ENCODE results near the gene SLC25A29.
A peak's percentile ranks its signal among the peaks of the same experiment; 100 is the strongest.
"Not testable (repeated sequence)": the region's sequence is repeated elsewhere in the genome, so short reads cannot be mapped to it uniquely, and the experiment has no call there.

Gene SLC25A29

GRCh38 chr14:100309028-100309737 lies 2.9 kb upstream of the SLC25A29 start:
- no peak for DNase-seq

DNA sequence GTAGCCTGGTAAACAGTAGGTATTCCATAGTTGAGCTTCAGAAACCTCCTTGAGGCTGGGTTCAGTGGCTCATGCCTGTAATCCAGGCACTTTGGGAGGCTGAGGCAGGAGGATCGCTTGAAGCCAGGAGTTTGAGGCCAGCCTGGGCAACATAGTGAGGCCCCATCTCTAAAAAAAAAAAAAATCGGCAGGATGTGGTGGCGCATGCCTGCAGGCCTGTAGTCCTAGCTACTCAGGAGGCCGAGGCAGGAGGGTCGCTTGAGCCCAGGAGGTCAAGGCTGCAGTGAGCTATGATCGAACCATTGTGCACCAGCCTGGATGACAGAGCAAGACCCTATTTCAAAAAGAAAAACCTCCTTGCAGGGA lies 2.2 kb upstream of the SLC25A29 start:
- DNase-seq: not testable (repeated sequence)

DNA sequence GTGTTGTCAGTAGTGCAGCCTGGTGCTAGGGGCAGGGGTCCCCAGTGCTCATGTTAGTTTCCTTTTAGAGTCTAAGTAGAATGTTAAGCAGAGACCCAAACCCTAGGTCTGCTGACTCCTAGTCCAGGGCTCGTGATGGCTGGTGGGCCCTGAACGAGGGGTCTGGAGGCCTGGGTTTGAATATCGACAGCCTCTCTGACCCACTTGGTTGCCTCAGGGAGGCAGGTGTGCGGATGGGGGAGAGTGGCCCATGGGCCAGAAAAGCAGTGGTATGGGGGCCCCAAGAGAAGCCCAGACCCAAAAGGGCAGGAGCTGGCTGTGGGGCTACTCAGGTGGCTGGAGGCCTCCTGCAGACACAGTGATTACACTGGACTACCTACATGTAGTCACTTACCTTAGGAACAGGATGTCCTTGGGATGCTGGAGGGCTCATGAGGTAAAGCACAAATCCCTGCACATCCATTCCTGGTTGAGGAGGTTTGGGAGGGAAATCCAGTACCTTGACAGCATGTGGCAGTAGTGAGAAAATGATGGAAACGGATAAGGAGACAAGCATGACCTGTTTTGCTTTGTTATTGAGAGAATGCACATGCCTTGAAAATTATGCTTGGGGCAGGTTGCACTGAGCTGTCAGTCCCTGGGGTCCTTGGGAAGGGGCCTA lies 1.7 kb upstream of the SLC25A29 start:
- DNase-seq: no peak

- DNase-seq: no peak
Measured at GRCh38 chr14:100306998-100307765, 938 bp upstream of the SLC25A29 start.

GRCh38 chr14:100305324-100306100 lies 732 bp downstream of the SLC25A29 start:
- peak; percentile 81 for DNase-seq

GRCh38 chr14:100304825-100305323 lies 1.4 kb downstream of the SLC25A29 start:
- peak; percentile 63 for DNase-seq

GRCh38 chr14:100303925-100304324 lies 2.3 kb downstream of the SLC25A29 start:
- no peak for DNase-seq

DNA sequence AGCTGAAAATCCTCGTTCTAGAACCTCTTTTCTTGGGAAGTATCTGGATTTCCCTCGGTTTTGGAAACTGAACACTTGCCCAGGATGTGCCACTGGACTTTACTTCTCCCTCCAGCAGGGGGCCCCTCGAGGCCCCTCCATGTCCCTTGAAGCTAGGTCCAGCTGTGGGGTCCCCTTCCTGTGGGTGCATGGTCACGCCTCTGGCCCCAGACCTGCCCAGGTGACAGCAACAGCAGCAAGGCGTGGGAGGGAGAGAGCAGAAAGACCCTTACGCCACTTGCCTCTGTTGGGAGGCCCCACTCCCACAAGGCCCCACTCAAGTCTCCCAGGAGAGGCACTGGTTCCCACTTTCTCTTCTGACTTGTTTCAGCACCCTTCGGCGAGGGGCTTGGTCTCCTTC lies 3.1 kb downstream of the SLC25A29 start:
- DNase-seq: no peak

GRCh38 chr14:100302616-100303015 lies 3.6 kb downstream of the SLC25A29 start:
- no peak for DNase-seq

GRCh38 chr14:100299238-100299560 lies 7.0 kb downstream of the SLC25A29 start:
- DNase-seq: no peak

- no peak for DNase-seq
Measured at GRCh38 chr14:100298551-100299237, 7.5 kb downstream of the SLC25A29 start.

- no peak for DNase-seq
Measured at GRCh38 chr14:100297320-100298300, 8.6 kb downstream of the SLC25A29 start.

GRCh38 chr14:100296729-100297128 lies 9.5 kb downstream of the SLC25A29 start:
- DNase-seq: not testable (repeated sequence)

DNA sequence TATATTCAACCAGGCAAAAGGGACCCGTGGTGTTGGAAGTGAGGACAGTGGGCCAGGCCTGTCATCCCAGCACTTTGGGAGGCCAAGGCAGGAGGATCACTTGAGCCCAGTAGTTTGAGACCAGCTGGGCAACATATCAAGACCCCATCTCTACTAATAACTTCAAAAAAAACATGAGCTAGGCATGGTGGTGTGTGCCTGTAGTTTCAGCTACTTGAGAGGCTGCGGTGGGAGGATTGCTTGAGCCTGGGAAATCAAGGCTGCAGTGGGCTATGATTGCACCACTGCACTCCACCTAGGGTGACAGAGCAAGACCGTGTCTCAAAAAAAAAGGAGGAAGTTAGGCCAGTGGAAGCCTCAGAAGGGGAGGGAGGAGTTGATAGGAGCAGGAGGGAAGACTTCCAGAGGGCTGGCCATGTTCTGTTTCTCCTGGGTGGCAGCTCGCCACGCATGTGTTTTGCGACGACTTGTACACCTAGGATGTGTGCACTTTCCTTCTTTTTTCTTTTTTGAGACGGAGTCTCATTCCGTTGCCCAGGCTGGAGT lies 10.1 kb downstream of the SLC25A29 start:
- no peak for DNase-seq

GRCh38 chr14:100295376-100296105 lies 10.7 kb downstream of the SLC25A29 start:
- DNase-seq: no peak

DNA sequence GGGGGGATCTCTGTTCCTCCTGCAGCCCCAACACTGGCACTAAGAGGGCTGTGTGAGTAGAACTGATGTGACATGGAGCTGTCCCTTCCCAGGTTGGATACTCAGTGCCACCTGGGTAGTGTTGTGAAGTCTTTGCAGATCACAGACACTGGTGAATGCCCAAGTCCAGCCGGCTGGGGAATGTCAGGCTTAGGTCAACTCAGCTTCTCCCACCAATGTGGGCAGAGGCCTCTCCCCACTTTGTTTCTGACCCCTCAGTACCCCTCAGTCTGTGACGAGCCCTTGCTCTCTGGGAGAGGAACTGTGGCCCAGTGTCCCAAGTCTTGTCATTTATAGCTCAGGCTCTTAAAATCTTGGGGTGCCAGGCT lies 11.3 kb downstream of the SLC25A29 start:
- no peak for DNase-seq

- no peak for DNase-seq
Measured at GRCh38 chr14:100294213-100294962, 11.9 kb downstream of the SLC25A29 start.

DNA sequence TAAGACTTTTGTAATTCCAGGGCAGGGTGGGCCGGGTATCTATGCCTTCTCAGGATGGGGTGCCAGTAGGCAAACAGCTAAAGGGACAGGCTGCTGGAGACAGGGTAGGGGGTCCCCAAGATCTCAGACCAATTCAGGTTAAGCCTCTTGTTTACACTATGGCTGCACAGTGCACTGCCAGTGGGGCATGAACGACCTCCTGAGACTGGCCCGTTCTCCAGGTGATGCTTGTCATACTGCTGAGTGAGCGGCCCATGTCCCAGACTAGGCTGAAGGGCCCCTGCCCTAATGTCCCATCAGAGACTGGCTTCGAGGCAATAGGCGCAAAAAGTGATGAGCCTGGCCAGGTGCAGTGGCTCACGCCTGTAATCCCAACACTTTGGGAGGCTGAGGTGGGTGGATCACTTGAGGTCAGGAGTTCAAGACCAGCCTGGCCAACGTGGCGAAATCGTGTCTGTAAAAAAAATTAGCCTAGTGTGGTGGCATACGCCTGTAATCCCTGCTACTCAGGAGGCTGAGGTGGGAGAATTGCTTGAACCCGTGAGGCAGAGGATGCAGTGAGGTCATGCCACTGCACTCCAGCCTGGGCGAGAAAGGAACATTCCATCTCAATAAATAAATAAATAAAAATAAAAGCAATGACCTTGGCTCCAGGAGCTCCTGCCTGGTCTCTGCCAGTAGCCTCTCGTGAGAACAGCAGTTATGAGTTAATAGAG lies 12.6 kb downstream of the SLC25A29 start:
- DNase-seq: no peak
